PC-3 (cell line): ENCODE measurements around the gene NRDE2.
"Not testable (repeated sequence)": the region's sequence is repeated elsewhere in the genome, so short reads cannot be mapped to it uniquely, and the experiment has no call there.

Experiments used
- EZH2 ChIP-seq: fragments of 300-600 bp; sonication (generic); IDR thresholded peaks from one replicate; pipeline ENCODE4 v1.6.1; 2017; ENCODE audit warnings: antibody characterized with exemption, mild to moderate bottlenecking, low read length; ENCODE audit not compliant: unreplicated experiment
- TF ChIP-seq, protein P1 (sequence below): fragments of 300-600 bp; sonication (generic); conservative IDR thresholded peaks from 2 replicates; pipeline ENCODE4 v1.5.1; 2017; ENCODE audit warnings: antibody characterized with exemption, low read depth, mild to moderate bottlenecking, low read length

DNA sequence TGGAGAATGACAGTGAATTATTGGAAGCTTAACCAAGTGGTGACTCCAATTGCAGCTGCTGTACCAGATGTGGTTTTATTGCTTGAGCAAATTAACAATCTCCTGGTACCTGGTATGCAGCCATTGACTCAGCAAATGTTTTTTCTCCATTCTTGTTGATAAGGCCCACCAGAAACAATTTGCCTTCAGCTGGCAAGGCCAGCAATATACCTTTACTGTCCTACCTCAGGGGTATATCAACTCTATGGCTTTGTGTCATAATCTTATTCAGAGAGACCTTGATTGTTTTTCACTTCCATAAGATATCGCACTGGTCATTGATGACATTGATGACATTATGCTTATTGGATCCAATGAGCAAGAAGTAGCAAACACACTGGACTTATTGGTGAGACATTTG, 101.8 kb downstream of the NRDE2 start:
- not testable (repeated sequence) for TF ChIP-seq EZH2
- TF ChIP-seq, protein P1, sequence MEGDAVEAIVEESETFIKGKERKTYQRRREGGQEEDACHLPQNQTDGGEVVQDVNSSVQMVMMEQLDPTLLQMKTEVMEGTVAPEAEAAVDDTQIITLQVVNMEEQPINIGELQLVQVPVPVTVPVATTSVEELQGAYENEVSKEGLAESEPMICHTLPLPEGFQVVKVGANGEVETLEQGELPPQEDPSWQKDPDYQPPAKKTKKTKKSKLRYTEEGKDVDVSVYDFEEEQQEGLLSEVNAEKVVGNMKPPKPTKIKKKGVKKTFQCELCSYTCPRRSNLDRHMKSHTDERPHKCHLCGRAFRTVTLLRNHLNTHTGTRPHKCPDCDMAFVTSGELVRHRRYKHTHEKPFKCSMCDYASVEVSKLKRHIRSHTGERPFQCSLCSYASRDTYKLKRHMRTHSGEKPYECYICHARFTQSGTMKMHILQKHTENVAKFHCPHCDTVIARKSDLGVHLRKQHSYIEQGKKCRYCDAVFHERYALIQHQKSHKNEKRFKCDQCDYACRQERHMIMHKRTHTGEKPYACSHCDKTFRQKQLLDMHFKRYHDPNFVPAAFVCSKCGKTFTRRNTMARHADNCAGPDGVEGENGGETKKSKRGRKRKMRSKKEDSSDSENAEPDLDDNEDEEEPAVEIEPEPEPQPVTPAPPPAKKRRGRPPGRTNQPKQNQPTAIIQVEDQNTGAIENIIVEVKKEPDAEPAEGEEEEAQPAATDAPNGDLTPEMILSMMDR = not testable (repeated sequence)
